SHP77 (cell line): ENCODE data around the gene MANF.
"Not testable (repeated sequence)": the region's sequence is repeated elsewhere in the genome, so short reads cannot be mapped to it uniquely, and the experiment has no call there.

Experiments used
- DNase-seq, 2 experiments: peaks; one replicate each; lab custom pipeline; 2025; lab: John Stamatoyannopoulos, UW

Gene MANF

DNA sequence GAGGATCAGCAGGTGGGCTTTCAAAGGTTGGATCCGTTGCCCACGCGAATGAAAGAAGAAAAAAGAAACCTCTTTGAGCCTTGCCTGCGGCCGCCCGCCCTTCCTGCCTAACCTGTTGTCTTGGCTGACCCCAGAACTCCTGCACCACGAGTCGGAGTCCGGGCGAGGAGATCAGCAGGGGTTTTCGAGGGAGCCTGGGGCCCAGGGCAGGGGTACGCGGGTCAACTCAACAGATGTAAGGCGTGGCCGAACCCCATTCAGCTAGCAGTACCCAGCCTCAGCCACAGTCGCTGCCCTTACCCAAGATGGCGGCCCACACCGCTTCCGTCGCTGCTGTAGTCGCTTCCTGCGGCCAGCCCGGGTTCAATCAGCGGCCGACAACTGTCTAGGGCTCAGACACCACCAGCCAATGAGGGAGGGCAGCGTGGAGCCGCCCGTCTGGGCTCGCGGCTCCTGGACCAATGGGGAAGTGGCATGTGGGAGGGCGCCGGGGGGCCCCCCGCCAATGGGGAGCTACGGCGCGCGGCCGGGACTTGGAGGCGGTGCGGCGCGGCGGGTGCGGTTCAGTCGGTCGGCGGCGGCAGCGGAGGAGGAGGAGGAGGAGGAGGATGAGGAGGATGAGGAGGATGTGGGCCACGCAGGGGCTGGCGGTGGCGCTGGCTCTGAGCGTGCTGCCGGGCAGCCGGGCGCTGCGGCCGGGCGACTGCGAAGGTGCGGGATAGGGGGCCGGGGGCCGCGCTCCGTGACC is at the start of gene MANF:
TSS of gene MANF (plus strand) at position 566 of the 748 bp plus-strand sequence. CDS start at position 618, 52 bp downstream.
- DNase-seq, result peak; percentile 94 to 97

DNA sequence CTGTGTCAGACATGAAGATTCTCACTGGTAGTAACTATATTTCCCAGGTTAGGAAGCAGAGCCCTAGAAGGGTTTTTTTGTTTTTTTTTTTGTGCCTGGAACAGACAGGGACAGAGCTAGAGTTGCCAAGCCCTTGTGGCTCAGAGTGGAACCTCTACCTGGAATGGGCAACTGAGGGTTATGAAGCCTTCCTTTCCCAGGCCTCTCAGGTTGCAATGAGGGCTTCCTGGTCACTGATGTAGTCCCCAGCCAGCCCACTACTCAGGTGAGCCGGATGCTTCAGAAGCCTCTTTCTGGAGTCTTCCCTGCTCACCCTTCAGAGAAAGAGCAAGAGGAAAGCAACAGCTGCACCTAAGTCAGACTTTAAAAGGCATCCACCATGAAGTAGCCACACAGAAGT is 48.8 kb upstream of the MANF start:
- DNase-seq, result no peak

DNA sequence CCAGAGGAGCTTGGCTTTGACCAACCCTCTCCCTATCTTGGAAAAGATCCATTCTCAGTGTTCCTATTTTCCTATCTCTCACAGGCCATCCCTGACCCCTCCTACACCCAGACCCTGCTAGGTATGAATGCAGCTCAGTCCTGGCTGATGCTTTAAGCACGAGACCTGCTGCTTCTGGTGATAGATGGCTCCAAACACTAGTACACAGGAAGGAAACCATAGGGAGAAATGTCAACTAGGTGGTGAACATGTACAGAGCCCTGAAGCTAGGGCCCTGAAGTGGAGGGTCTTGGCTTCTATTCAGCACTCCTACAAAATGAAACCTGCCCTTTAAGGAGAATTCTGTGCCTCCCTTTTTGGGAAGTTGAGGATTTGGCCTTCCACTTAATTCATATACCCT is 47.4 kb upstream of the MANF start:
- no peak for DNase-seq

DNA sequence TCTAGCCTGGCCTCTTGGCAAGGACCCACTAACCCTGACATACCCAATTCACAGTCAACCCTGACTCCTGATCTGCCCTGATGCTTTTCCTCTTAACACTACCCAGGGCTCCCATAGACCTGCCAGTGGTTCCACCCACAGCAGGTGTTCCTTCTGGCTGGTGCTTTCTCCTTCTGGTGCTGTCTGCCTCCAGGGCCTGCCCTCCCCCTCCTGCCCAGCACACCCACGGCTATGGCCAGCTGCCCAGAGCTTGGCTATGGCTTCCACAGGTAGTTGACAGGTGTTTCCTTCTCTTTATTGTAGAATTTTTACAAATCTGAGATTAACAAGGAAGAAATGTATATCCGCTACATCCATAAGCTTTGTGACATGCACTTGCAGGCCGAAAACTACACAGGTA is 46.5 kb upstream of the MANF start:
- peak; percentile 8 to 9 for DNase-seq

DNA sequence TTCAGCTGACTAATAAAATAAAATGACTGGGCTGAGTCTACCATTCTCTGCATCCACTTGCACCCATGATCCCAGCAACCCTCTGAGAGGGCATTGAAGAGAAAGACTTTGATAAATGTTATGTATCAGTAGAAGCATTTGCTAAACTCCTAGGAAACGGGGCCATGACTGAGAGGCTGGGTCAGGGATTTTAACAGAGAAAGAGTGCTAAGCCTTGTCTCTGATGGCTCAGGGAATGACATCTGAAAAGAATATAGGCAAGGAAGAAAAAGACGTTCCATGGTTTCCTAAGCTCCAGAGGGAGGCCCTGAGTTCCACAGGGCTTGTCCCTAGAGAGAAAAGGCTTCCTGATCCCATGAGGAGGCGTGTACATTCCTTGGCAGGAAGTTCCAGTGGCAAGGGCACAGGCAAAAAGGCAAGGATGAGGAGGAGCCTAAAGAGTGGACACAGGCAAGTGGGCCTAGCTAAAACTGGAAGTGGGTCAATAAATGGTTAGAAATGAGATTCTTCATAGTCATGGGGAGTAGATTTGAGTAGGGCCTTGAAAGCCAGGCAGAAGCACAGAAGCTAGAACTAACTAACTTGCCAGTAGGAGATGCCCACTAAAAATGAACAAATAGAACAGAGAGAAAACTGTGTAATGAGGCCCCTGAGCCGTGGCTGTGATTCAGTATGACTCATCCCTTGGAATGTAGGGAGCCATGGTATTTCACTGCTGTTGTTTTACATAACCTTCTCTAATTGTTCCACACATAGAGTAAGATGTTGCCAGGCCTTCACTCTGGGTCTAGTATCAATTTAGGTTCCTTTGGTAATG is 44.9 kb upstream of the MANF start:
- DNase-seq, result no peak

DNA sequence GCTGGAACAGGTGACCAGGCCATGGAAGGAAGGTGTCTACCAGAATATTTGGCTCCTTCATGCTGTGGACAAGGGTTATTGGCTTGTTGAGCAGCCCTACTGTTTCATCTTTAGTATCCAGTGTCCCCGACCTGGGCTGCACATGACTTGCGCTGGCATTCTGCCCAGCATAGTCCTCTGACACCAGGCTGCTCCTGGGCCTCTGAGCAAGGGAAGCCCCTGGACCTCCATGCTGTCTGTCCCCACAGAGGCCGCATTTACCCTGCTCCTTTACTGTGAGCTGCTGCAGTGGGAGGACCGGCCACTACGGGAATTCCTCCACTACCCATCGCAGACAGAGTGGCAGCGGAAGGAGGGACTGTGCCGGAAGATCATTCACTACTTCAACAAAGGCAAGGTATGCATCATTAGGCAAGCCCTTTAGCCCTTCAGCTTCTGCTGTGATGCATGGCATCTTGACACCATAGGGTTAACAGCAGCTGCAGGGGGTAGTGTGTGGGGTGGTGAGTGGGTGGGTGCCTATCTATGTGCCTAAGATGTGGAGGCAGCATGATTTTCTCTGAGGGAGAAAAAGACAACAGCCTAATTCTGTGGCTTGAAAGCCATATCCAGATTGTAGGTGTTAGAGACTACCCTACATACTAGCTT is 44.0 kb upstream of the MANF start:
- DNase-seq, result no peak

GRCh38 chr3:51343918-51344687 is 41.0 kb upstream of the MANF start:
- DNase-seq, result no peak

GRCh38 chr3:51350751-51351150 is 34.3 kb upstream of the MANF start:
- DNase-seq, result no peak

GRCh38 chr3:51353131-51353530 is 32.0 kb upstream of the MANF start:
- DNase-seq, result no peak

DNA sequence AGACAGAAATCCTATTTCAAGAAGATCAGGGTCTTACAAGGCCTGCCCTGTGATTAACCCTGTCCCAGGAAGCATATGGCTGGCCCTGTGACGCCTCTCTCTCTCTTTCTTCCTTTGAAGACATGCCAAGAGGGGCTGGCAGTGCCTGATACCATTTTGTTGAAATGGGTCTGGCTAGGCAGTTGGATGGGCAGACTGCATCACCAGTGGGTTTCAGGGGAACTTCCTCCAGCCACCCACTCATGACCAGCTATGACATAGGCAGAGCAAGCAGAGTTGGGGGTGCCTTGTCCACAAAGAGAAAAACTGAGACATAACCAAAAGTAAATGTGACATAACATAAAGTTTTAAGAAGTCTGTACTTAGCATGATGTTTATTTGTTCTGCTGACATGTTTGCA is 31.4 kb upstream of the MANF start:
- DNase-seq, result no peak

- DNase-seq, result no peak
Measured at GRCh38 chr3:51354172-51354571, 30.9 kb upstream of the MANF start.

DNA sequence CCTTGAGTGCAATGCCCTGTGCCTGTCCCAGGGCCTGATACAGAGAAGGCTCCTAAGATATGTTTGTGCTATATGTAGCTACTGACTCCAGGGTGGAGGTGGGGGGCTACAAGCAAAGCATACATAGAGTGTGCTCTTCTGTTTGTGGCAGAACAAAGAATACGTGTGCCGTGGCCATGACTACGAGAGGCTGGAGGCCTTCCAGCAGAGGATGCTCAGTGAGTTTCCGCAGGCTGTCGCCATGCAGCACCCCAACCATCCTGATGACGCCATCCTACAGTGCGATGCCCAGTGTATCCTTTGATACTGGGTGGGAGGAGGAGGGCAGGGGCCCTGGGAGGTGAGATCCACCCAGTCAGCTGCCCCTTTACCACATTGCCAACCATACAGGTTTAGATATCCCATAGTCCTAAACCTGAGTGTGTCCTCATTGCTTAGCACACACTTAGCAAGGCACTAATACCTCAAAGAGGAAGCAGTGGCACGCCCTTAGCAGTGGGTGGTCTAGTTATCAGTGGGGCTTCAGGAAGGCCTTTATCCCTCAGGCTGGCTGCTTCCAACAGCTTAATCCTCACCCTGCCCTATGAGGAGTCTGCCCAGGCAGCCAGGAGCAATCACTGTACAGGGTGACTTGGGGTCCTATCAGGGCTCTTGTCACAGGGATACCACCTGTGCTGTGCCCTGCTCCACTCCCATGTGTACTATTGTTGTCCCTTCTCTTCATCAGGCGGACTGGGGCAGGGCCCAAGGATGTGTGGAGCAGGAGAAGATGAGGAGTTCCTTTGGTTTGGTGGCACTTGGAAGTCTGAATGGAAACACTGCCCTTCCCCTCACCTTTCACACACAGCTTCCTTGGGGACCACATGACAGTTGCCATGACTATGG is 30.1 kb upstream of the MANF start:
- no peak for DNase-seq

- DNase-seq, result no peak
Measured at GRCh38 chr3:51355891-51356578, 29.1 kb upstream of the MANF start.

DNA sequence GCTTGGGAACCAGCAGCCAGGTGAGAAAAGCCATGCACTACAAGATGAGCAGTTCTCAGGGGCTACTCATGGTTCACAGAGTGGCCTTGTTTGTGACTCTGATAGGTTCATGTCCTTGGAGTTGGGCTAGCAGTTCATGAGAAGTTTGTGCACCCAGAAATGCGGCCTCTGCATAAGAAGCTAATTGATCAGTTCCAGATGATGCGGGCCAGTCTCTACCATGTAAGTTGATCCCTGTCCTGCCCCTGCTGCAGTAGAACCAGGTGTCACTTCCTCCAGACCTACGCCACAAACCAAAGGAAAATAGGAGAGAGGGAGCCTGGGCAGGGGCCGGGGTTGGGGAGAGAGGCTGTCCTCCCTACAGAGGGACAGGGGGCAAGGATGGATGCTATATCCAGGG is 27.2 kb upstream of the MANF start:
- no peak for DNase-seq

DNA sequence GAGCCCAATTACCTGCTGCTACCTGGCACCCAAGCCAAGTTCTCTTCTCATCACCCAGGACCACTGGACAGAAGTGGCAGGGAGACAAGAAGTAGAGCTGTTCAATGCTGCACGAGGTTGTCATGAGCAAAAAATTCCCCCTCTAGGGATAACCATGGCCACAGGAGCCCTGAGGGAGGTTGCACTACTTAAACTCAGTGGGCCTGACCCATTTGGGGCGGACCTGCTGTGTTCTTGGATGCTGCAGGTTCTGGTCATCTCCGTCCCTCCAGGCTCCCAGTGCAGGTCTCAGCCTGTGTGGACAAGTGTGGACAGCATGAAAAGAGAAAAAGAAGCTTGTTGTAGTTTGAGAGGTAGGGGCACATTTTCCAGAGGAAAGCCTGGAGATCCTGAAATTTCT is 26.1 kb upstream of the MANF start:
- DNase-seq, result no peak

- DNase-seq, result no peak
Measured at GRCh38 chr3:51360806-51361205, 24.3 kb upstream of the MANF start.

DNA sequence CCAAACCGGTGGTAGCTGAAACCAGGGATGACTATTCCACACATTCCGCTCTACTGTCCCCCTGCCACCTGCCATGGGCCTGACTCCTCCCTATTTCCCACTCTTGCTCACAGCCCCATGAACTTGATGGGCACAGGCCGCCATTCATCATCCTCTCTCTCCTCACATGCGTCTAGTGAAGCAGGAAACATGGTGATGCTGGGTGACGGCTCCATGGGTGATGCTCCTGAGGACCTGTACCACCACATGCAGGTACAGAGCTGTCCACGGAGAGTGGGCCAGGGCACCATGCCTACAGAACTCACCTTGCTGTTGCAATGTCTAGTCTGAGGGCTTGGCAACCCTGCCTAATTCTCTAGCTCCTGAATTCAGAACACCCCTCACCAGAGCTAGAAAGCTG is 23.3 kb upstream of the MANF start:
- no peak for DNase-seq

GRCh38 chr3:51362476-51362875 is 22.6 kb upstream of the MANF start:
- DNase-seq, result no peak

DNA sequence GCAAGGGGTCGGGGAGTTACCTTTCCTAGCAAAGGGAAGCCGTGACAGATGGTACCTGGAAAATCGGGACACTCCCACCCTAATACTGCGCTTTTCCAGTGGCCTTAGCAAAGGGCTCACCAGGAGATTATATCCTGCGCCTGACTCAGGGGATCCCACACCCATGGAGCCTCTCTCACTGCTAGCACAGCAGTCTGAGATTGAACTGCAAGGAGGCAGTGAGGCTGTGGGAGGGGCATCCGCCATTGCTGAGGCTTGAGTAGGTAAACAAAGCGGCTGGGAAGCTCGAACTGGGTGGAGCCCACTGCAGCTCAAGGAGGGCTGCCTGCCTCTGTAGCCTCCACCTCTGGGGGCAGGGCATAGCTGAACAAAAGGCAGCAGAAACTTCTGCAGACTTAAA is 16.8 kb upstream of the MANF start:
- not testable (repeated sequence) for DNase-seq

GRCh38 chr3:51371943-51372557 is 13.0 kb upstream of the MANF start:
- DNase-seq, result peak; percentile 57 to 58
